H9 (cell line): ENCODE results near the gene AP2S1. TPM values are rescaled to one million over a fixed set of nuclear protein-coding genes. Genes with fewer than 3 reads are reported as not detected.
A peak's percentile ranks its signal among the peaks of the same experiment; 100 is the strongest.

Experiments used
- DNase-seq: peaks from one replicate; pipeline ENCODE4 v3.0.0-alpha.2; 2017
- H2AFZ ChIP-seq: one replicate; pipeline ENCODE4 v1.6.1; 2013; ENCODE audit warnings: mild to moderate bottlenecking, low read length, control low read depth, moderate library complexity
- H2AK5ac ChIP-seq: 2 replicates; pipeline ENCODE4 v1.6.1; 2013; ENCODE audit warnings: low read length, control low read depth, mixed read lengths; ENCODE audit not compliant: insufficient read length
- H2BK120ac ChIP-seq: one replicate; pipeline ENCODE4 v1.6.1; 2013; ENCODE audit warnings: low read depth, mild to moderate bottlenecking, low read length, control low read depth, inconsistent platforms; ENCODE audit not compliant: poor library complexity, severe bottlenecking
- H2BK12ac ChIP-seq: 2 replicates; pipeline ENCODE4 v1.6.1; 2013; ENCODE audit warnings: low read length, control low read depth, mixed read lengths, low read depth; ENCODE audit not compliant: insufficient read length
- H2BK15ac ChIP-seq: 2 replicates; pipeline ENCODE4 v1.6.1; 2013; ENCODE audit warnings: low read depth, low read length, control low read depth
- H2BK20ac ChIP-seq: one replicate; pipeline ENCODE4 v1.6.1; 2013; ENCODE audit warnings: low read depth, mild to moderate bottlenecking, low read length, control low read depth, inconsistent platforms; ENCODE audit not compliant: poor library complexity, severe bottlenecking
- H2BK5ac ChIP-seq: 2 replicates; pipeline ENCODE4 v1.6.1; 2013; ENCODE audit warnings: low read length, control low read depth, mixed read lengths; ENCODE audit not compliant: insufficient read length
- H3K14ac ChIP-seq: 2 replicates; pipeline ENCODE4 v1.6.1; 2013; ENCODE audit warnings: low read length, control low read depth; ENCODE audit not compliant: insufficient read depth
- H3K18ac ChIP-seq: 2 replicates; pipeline ENCODE4 v1.6.1; 2013; ENCODE audit warnings: low read depth, mild to moderate bottlenecking, mixed read lengths, low read length, control low read depth; ENCODE audit not compliant: insufficient read length
- H3K23ac ChIP-seq: 2 replicates; pipeline ENCODE4 v1.6.1; 2013; ENCODE audit warnings: low read length, control low read depth, mixed read lengths, low read depth; ENCODE audit not compliant: insufficient read length
- H3K23me2 ChIP-seq: 2 replicates; pipeline ENCODE4 v1.6.1; 2013; ENCODE audit warnings: low read depth, mild to moderate bottlenecking, mixed read lengths, low read length, control low read depth; ENCODE audit not compliant: insufficient read length, poor library complexity, severe bottlenecking
- H3K27ac ChIP-seq: 2 replicates; pipeline ENCODE4 v1.5.1; 2013; ENCODE audit warnings: low read length, control low read depth, mixed read lengths, low read depth; ENCODE audit not compliant: insufficient read length
- H3K27me3 ChIP-seq: 2 replicates; pipeline ENCODE4 v1.6.1; 2013; ENCODE audit warnings: low read length, control low read depth, inconsistent platforms; ENCODE audit not compliant: insufficient read depth
- H3K4ac ChIP-seq: 2 replicates; pipeline ENCODE4 v1.6.1; 2013; ENCODE audit warnings: low read depth, mild to moderate bottlenecking, control low read depth, inconsistent platforms, low read length, moderate library complexity
- H3K4me1 ChIP-seq: 2 replicates; pipeline ENCODE4 v1.6.1; 2013; ENCODE audit warnings: low read length, control low read depth, inconsistent platforms; ENCODE audit not compliant: insufficient read depth
- H3K4me2 ChIP-seq: 2 replicates; pipeline ENCODE4 v1.6.1; 2013; ENCODE audit warnings: low read length, control low read depth, mixed read lengths; ENCODE audit not compliant: insufficient read length, insufficient read depth
- H3K56ac ChIP-seq: 2 replicates; pipeline ENCODE4 v1.6.1; 2013; ENCODE audit warnings: low read depth, mild to moderate bottlenecking, mixed read lengths, low read length, control low read depth; ENCODE audit not compliant: insufficient read length
- H3K79me1 ChIP-seq: 2 replicates; pipeline ENCODE4 v1.6.1; 2013; ENCODE audit warnings: low read depth, mild to moderate bottlenecking, moderate library complexity, low read length, control low read depth, inconsistent platforms; ENCODE audit not compliant: insufficient read depth, poor library complexity, severe bottlenecking
- H3K79me2 ChIP-seq: 2 replicates; pipeline ENCODE4 v1.6.1; 2013; ENCODE audit warnings: low read length, control low read depth, inconsistent platforms; ENCODE audit not compliant: insufficient read depth
- H3K9ac ChIP-seq: 2 replicates; pipeline ENCODE4 v1.6.1; 2013; ENCODE audit warnings: low read length, control low read depth, mixed read lengths; ENCODE audit not compliant: insufficient read length; ENCODE audit errors: extremely low read depth
- H3K9me3 ChIP-seq: one replicate; pipeline ENCODE4 v1.6.1; 2013; ENCODE audit warnings: low read depth, low read length, inconsistent platforms; ENCODE audit not compliant: control insufficient read depth
- H3T11ph ChIP-seq: one replicate; pipeline ENCODE4 v1.6.1; 2013; ENCODE audit warnings: mild to moderate bottlenecking, low read length, control low read depth, inconsistent platforms
- H4K20me1 ChIP-seq: one replicate; pipeline ENCODE4 v1.6.1; 2013; ENCODE audit not compliant: control insufficient read depth, insufficient read length, insufficient read depth
- H4K5ac ChIP-seq: 2 replicates; pipeline ENCODE4 v1.6.1; 2013; ENCODE audit warnings: low read depth, mild to moderate bottlenecking, mixed read lengths, low read length, control low read depth; ENCODE audit not compliant: insufficient read length
- H4K8ac ChIP-seq: replicated peaks from 2 replicates; pipeline ENCODE4 v1.6.1; 2013; ENCODE audit warnings: low read length, control low read depth, mixed read lengths, low read depth; ENCODE audit not compliant: insufficient read length
- H4K91ac ChIP-seq: 2 replicates; pipeline ENCODE4 v1.6.1; 2013; ENCODE audit warnings: low read depth, mild to moderate bottlenecking, moderate library complexity, mixed read lengths, low read length, control low read depth; ENCODE audit not compliant: insufficient read length
- H3K27ac Mint-ChIP-seq, 3 experiments: 2 replicates in 2 of 3; 3 replicates in 1 of 3; pipeline ENCODE4 v1.8.0; 2020 to 2021; ENCODE audit warnings: mixed read lengths in 3 of 3, mild to moderate bottlenecking in 1 of 3, moderate library complexity in 1 of 3
- H3K27me3 Mint-ChIP-seq: 2 replicates; pipeline ENCODE4 v1.8.0; 2021; ENCODE audit warnings: low read depth, mild to moderate bottlenecking, moderate library complexity, mixed read lengths
- H3K36me3 Mint-ChIP-seq, 3 experiments: 2 replicates in 2 of 3; 3 replicates in 1 of 3; pipeline ENCODE4 v1.8.0; 2020 to 2021; ENCODE audit warnings: low read depth in 3 of 3, mixed read lengths in 3 of 3; ENCODE audit not compliant: insufficient read depth in 1 of 3
- H3K4me1 Mint-ChIP-seq, 2 experiments: 2 replicates each; pipeline ENCODE4 v1.8.0; 2020; ENCODE audit warnings: mixed read lengths in 2 of 2
- H3K4me3 Mint-ChIP-seq, 2 experiments: 2 replicates in 1 of 2; 3 replicates in 1 of 2; pipeline ENCODE4 v1.8.0; 2020 to 2021; ENCODE audit warnings: mild to moderate bottlenecking in 2 of 2, mixed read lengths in 2 of 2, moderate library complexity in 1 of 2
- H3K9me3 Mint-ChIP-seq, 2 experiments: 2 replicates in 1 of 2; 3 replicates in 1 of 2; pipeline ENCODE4 v1.8.0; 2020; ENCODE audit warnings: mild to moderate bottlenecking in 2 of 2, mixed read lengths in 2 of 2, moderate library complexity in 1 of 2
- CTCF ChIP-seq: fragments of 200-600 bp; sonication (generic); conservative IDR thresholded peaks from 3 replicates; pipeline ENCODE4 v1.8.0; 2021; ENCODE audit warnings: antibody characterized with exemption, mild to moderate bottlenecking
- WGBS: extraction: QIAGEN DNeasy Blood & Tissue Kit; methylation state at CpG from one replicate; pipeline ENCODE4 v1.1.7; 2013; ENCODE audit warnings: missing lambda C conversion rate, low lambda C conversion rate, mixed read lengths; ENCODE audit not compliant: insufficient read length; ENCODE audit errors: extremely low coverage; 5-methylcytosine and 5-hydroxymethylcytosine counted together
- total RNA-seq: library from RNA; stranded (reverse); gene quantifications from 2 replicates; pipeline ENCODE4 v1.2.1, GENCODE V29; 2021

The AP2S1 gene
- total RNA-seq, 1 experiment from 2014 or later, result 193 TPM

DNA sequence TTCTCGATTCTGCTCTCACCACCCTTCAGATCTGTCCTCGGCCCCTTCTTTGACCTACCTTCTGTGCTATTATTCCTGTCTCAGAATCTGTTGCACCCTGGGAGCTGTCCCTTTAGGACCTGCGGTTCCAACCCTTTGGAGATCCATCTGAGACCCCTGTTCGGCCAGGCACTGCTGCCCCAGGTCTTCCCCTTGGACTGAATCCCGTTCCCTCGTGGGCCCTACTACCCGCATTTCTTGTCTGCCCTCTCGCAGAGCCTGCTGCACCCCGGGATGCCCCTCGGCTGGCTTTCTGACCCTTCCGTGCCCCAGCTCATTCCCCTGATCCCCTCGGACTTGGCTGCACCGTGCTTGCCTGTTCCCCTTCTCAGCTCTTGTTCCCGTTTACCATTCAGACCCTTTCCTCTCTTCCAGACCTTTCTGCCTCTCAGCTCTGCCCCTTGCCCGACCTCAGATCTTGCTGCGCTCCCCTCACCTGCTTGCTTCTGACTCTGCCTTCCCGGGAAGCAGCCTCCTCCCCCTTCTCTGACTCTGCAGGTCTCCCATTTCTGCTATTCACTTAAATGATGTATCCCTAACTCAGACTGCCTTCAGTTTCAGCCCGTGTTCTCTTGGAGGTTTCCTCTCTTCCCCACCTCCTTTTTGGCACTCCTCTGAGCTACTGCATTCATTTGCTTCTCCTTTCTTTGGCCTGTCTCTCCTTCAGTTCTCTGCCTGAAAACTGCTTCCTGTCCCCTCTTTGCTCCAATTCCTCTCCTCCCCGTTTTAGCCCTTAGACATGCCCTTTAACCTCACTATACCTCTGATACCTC, 11.3 kb upstream of the AP2S1 start:
- Histone ChIP-seq H4K8ac (no peak overlapping the region), H3K4me2 (peak overlapping the region; percentile 99), H3K27me3 (no peaks in the 10 kb centered on the region), H3K14ac (peak overlapping the region; percentile 26), H3K23me2 (peaks cover 26% of the 10 kb centered on the region), H3K4me1 (peaks cover 3% of the 10 kb centered on the region; the same call in 1 of the 2 replicates), H3K9me3 (no peaks in the 10 kb centered on the region), H3K18ac (no peak overlapping the region), H3K79me1 (no peaks in the 10 kb centered on the region), H3K23ac (no peak overlapping the region), H2BK15ac (no peak overlapping the region), H3K4ac (no peak overlapping the region), H3K27ac (no peak overlapping the region), H2BK5ac (no peak overlapping the region), H3K79me2 (peaks cover 44% of the 10 kb centered on the region), H2AK5ac (no peak overlapping the region), H2AFZ (no peak overlapping the region), H4K5ac (no peak overlapping the region), H4K20me1 (peaks cover 2% of the 10 kb centered on the region), H2BK120ac (no peak overlapping the region), H2BK12ac (no peak overlapping the region), H3T11ph (no peak overlapping the region), H3K56ac (peak overlapping the region; percentile 52), H4K91ac (no peak overlapping the region), H3K9ac (peak overlapping the region; percentile 74), H2BK20ac (no peak overlapping the region)
- H3K36me3 Mint-ChIP-seq, result peaks cover 3 to 8% (median 7%) of the 10 kb centered on the region in 3 experiments; a peak in 6 of 7 replicates
- WGBS, result no CpG with 5 or more reads among the region's 19 CpGs
- no peak overlapping the region for H3K4me3 Mint-ChIP-seq
- no peaks in the 10 kb centered on the region for H3K27me3 Mint-ChIP-seq
- no peaks in the 10 kb centered on the region for H3K9me3 Mint-ChIP-seq
- no peak for DNase-seq
- no peak for TF ChIP-seq CTCF
- no peak overlapping the region for H3K27ac Mint-ChIP-seq
- H3K4me1 Mint-ChIP-seq, result peaks cover 8 to 9% of the 10 kb centered on the region in 2 experiments
